WI38 (cell line): Measurements from ENCODE around the gene CCDC106.

Source experiments
- H3K4me3 ChIP-seq: 2 replicates; pipeline ENCODE4 v1.5.1; 2011; ENCODE audit warnings: low read depth, mild to moderate bottlenecking, control low read depth, low read length
- TF ChIP-seq, protein P1 (sequence below): IDR thresholded peaks from 2 replicates; pipeline ENCODE4 v1.5.1; 2012; ENCODE audit warnings: low read depth, mild to moderate bottlenecking, control low read depth, low read length

The CCDC106 gene

DNA sequence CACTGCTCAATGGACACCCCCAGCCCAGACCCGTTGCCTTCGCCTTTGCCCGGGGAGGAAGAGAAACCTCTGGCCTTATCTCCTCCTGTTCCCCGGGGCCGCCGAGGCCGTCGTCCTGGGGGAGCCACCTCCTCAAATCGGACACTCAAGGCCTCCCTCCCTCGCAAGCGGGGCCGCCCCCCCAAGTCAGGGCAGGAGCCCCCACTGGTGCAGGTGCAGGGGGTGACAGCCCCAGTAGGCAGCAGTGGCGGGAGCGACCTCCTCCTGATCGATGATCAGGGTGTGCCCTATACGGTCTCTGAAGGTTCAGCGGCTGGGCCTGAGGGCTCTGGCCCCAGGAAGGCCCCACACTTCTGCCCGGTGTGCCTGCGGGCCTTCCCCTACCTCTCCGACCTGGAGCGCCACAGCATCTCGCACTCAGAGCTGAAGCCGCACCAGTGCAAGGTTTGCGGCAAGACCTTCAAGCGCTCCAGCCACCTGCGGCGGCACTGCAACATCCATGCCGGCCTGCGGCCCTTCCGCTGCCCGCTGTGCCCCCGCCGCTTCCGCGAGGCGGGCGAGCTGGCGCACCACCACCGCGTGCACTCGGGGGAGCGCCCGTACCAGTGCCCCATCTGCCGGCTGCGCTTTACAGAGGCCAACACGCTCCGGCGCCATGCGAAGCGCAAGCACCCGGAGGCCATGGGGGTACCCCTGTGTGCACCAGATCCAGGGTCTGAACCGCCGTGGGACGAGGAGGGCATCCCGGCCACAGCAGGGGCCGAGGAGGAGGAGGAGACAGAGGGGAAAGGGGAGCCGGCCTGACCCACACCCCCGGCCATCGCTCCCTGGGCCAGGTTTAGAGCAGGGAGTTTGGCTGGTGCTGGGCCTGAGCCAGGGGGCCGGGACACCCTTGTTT lies 45.7 kb upstream of the CCDC106 start:
- TF ChIP-seq, protein P1, sequence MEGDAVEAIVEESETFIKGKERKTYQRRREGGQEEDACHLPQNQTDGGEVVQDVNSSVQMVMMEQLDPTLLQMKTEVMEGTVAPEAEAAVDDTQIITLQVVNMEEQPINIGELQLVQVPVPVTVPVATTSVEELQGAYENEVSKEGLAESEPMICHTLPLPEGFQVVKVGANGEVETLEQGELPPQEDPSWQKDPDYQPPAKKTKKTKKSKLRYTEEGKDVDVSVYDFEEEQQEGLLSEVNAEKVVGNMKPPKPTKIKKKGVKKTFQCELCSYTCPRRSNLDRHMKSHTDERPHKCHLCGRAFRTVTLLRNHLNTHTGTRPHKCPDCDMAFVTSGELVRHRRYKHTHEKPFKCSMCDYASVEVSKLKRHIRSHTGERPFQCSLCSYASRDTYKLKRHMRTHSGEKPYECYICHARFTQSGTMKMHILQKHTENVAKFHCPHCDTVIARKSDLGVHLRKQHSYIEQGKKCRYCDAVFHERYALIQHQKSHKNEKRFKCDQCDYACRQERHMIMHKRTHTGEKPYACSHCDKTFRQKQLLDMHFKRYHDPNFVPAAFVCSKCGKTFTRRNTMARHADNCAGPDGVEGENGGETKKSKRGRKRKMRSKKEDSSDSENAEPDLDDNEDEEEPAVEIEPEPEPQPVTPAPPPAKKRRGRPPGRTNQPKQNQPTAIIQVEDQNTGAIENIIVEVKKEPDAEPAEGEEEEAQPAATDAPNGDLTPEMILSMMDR, result no peak
- no peak overlapping the region for H3K4me3 ChIP-seq

DNA sequence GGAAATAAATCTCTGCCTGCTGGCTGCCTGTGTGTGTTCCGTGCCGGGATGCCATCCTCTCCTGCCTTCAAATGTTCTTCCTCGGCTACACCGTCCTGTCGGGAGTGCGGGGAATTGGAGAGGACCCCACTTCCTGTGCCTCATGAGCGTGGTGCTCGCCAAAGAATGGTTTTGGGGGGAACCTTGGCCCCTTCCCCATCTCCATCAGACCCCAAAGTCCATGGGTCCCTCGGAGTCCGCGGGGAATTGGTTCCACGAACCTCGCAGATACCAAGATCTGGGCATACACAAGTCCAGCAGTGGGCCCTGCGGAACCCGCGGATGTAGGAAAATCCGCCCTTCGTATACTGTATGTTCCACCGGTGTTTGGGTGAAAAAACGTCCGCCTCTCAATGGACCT lies 44.9 kb upstream of the CCDC106 start:
- TF ChIP-seq, protein P1, result no peak
- no peak overlapping the region for H3K4me3 ChIP-seq

DNA sequence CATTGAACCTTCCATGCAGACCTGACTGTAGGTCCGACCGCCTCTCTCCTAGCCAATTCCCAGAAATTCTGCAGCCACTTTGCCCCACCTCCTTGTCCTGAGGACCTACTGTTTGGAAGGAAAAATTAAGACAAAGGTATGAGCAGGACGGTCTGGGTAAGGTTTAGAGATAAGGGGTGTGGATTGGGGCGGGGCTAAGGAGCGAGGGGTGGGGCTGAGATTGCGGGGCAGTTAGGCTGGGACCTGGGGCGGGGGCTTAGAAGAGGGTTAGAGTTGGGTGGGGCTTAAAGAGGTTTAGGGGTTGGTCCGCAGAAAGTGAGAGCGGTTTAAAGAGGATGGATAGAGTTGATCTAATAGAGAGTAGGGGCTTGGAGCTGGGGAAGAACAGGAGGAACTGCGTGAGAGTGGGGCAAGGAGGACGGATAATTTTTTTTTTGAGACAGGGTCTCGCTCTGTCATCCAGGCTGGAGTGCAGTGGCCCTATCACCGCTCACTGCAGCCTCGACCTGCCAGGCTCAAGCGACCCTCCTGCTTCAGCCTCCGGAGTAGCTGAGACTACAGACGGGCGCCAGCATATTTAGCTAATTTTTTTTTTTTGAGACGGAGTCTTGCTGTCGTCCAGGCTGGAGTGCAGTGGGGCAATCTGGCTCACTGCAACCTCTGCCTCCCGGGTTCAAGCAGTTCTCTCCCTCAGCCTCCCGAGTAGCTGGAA lies 44.3 kb upstream of the CCDC106 start:
- H3K4me3 ChIP-seq, result no peak overlapping the region
- TF ChIP-seq, protein P1, result no peak

DNA sequence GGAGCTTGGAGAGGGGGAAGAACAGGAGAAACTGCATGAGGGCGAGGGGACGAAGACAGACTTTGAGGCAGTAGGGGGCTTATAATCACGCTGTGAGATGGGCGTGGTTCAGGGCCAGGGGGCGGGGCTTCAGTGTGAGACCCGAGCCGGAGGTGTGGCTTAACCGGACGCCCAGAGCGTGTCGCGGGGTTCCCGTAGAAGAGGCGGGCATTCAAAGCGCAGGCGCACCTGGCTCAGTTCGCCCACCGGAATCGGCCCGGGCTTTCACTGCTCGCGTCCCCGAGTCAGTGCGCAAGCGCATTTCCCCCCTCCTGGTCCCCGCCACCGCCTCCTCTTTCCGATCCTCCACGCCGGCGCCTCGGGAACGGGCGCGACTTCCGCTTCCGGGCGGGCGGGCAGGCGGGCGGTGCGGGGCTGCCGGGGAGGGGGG lies 42.8 kb upstream of the CCDC106 start:
- H3K4me3 ChIP-seq, result peak overlapping the region; percentile 94
- TF ChIP-seq, protein P1, result no peak

DNA sequence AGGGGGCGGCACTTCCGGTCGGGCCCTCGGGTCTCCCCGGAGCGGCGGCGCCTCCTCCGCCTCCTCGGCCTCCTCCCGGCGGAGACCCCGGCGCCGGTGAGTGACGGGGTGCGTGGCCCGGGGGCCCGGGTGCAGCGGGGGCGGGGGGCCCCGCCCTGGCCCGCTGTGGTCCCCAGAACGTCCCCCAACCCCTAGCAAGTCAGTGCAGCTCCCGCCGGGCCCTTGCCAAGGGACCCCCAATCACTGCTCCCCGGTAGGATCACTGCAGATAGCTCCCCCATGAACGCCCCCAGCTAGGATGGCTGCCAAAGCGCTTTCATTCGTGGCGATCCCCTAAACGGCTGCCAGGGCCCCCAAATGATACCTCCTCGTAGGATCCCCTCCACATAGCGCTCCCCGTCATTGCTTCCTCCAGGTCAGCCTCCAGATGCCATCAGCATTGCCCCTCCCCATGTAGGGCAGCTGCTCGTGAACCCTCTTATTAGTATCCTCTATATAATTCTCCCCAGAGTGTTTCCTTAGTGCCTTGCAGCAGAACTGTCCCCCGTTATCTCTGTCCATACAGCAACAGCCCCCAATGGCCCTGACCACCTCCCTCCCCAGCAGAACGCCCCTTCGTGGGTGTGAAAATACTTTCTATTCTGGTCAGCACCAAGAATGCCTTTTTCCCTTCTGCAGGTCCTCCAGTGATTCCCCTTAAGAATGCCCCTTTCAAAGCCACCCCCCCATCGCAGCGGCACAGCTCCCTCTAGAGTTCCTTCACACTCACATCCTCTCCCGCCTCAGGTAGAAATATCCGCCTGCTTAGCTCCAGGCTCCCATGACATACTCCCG lies 42.2 kb upstream of the CCDC106 start, which contains the start of gene ZNF865:
Gene ZNF865 (plus strand): TSS at position 11 of the 834 bp plus-strand sequence. CDS start 7,972 bp downstream, outside the sequence.
- TF ChIP-seq, protein P1, result peak; percentile 77

DNA sequence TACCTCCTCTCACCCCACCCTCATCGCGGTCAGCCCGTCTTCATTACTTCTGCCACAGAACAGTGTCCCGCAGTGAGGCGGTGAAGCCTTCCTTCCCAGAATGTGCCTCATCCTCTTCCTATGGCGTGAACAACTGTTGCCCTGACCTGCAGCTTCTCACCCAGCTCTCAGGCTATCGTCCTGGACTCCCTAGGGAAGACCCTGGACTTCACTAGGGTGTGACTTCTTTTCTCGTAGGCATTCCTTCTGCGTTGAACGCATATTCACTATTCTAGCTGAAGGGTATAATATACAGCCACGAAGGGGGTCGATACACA lies 41.6 kb upstream of the CCDC106 start:
- TF ChIP-seq, protein P1, result no peak
- peak overlapping the region; percentile 94 for H3K4me3 ChIP-seq

More for the DNA sequence above, 42.2 kb upstream of the CCDC106 start, which contains the start of gene ZNF865:
- H3K4me3 ChIP-seq, result peak within 1 kb of the TSS; percentile 94
